H54 (cell line): ENCODE results near the gene VANGL1.

Source experiments
- DNase-seq: peaks from one replicate; pipeline ENCODE4 v3.0.0; 2011; ENCODE audit warnings: low spot score, mixed read lengths; ENCODE audit not compliant: insufficient read length
- FAIRE-seq: peaks from 3 replicates; lab custom pipeline; 2011; peaks lifted over from hg19 to GRCh38; lab: Jason Lieb, UNC
- POLR2A ChIP-seq: IDR thresholded peaks from 2 replicates; pipeline ENCODE4 v1.6.1; 2011; ENCODE audit warnings: low read depth, mild to moderate bottlenecking, low read length

The VANGL1 gene

GRCh38 chr1:115685029-115685705 lies 43.4 kb downstream of the VANGL1 start:
- DNase-seq (no peak), FAIRE-seq (no peak)

DNA sequence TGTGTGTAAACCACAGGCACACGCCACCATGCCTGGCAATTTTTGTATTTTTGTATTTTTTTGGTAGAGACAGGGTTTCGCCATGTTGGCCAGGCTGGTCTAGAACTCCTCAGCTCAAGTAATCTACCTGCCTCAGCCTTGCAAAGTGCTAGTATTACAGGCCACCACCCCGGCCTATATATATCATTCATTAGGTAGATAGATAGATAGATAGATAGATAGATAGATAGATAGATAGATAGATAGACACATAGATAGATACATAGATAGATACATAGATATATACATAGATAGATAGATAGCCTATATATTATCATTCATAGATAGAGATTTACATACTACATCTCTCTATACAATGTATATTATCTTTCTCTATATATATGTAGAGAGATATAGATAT lies 46.0 kb downstream of the VANGL1 start:
- no peak for FAIRE-seq
- TF ChIP-seq POLR2A = no peak
- no peak for DNase-seq

More at GRCh38 chr1:115685029-115685705, 43.4 kb downstream of the VANGL1 start:
- no peak for TF ChIP-seq POLR2A

DNA sequence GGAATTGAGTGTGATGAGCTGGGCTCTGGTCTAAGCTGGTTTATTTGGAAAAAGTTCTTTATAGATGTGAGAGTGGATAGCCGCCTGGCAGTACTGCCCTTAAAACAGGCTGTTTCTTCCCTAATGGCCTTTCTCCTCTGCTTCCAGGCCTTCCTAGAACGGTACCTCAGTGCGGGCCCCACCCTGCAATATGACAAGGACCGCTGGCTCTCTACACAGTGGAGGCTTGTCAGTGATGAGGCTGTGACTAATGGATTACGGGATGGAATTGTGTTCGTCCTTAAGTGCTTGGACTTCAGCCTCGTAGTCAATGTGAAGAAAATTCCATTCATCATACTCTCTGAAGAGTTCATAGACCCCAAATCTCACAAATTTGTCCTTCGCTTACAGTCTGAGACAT lies 49.2 kb downstream of the VANGL1 start:
- FAIRE-seq (no peak), DNase-seq (no peak)
- TF ChIP-seq POLR2A = no peak

DNA sequence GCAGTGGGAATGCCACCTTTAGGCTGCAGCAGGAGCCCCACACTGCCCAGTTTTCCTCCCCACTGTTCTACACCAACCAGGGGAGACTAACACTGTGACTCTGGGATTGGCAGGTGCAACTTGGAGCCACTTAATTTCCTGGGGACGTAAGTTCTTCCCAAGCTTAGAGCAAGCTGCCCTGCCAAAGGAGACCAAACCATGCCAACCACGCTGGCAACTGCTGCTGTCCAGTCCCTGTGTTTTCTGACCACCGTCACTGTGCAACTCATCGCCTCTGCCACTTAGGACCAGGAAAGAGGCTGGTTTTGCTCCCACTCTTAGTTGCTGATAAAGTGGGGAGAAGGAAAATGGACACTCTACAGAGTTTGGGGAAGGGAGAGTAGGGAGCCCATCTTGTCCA lies 50.5 kb downstream of the VANGL1 start:
- DNase-seq (no peak), FAIRE-seq (no peak)
- no peak for TF ChIP-seq POLR2A

DNA sequence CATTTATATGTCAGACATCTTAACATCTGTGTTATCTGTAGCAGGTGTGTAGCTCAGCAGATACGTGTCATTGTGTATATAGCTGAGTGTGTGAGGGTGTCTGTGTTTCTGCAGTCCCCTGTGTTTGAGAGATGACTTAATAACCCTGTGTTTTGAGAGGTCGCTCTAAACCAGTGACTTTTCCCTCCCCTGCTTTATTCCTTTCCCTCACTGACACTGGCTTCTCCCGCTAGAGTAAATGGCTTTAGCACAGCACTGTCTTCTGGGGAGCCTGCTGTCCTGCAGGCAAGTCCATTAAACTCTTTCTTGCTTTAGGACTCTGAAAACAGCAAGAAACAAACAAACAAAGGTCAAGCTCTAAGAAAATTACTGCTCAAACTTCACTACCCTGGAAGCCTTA lies 53.0 kb downstream of the VANGL1 start:
- DNase-seq = no peak
- no peak for FAIRE-seq
- TF ChIP-seq POLR2A = no peak

- DNase-seq = no peak
- FAIRE-seq = no peak
- no peak for TF ChIP-seq POLR2A
Measured at GRCh38 chr1:115697619-115698018, 55.8 kb downstream of the VANGL1 start.

- no peak for TF ChIP-seq POLR2A
- FAIRE-seq (no peak), DNase-seq (no peak)
Measured at GRCh38 chr1:115701090-115701489, 59.3 kb downstream of the VANGL1 start.

GRCh38 chr1:115702959-115703358 lies 61.2 kb downstream of the VANGL1 start:
- DNase-seq (no peak), FAIRE-seq (no peak)
- no peak for TF ChIP-seq POLR2A

- DNase-seq (no peak), FAIRE-seq (no peak)
- no peak for TF ChIP-seq POLR2A
Measured at GRCh38 chr1:115705085-115705951, 63.5 kb downstream of the VANGL1 start.

DNA sequence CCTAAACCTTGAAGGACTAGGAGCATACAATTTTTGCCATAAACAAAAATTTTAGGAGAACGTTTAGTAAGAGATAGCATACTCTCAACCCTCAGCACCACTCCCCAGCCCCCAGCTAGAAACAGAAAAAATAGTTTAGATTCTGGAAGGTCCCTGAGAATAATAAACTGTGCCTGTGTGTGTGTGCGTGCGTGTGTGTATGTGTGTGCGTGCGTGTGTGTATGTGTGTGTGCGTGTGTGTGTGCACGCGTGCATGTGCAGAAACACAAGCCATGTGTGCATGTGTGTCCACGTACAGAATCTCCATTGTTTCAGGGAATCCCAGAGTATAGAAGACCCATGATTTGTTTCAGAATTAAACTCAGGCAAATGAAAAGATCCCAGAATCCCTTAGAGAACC lies 64.2 kb downstream of the VANGL1 start:
- FAIRE-seq = no peak
- no peak for TF ChIP-seq POLR2A
- DNase-seq = no peak

DNA sequence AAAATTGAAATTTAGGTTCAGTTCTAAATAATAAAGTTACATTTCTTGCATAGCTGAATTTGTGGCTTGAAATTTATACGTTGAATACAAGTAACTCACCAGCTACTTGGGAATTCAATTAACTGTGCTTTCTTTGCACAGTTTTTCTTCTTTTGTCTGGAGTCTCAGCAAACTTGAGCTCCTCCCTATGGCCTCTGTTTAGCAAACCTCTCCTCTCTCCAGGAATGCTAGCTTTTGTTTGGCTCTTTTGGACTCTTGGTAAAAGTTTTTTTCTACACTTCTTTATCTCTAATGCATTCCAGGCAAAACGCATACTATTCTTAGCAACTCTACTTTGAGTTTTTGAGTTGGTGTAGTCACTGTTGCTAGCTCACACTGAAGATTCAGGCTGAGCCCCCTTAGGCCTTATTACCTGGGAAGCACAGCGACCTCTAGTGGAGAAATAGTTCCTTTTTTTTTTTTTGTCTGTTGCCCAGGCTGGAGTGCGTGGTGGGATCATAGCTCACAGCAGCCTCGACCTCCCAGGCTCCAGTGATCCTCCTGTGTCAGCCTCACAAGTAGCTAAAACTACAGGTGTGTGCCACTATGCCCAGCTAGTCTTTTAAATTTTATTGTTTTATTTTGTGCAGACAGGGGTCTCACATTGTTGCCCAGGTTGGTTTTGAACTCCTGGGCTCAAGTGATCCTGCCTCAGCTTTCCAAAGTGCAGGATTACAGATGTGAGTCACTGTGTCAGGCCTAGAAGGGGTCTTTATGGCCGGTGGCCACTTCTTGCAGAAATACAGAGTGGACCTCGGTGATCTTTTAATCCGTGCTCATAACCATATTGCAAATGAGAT lies 65.0 kb downstream of the VANGL1 start:
- no peak for FAIRE-seq

DNA sequence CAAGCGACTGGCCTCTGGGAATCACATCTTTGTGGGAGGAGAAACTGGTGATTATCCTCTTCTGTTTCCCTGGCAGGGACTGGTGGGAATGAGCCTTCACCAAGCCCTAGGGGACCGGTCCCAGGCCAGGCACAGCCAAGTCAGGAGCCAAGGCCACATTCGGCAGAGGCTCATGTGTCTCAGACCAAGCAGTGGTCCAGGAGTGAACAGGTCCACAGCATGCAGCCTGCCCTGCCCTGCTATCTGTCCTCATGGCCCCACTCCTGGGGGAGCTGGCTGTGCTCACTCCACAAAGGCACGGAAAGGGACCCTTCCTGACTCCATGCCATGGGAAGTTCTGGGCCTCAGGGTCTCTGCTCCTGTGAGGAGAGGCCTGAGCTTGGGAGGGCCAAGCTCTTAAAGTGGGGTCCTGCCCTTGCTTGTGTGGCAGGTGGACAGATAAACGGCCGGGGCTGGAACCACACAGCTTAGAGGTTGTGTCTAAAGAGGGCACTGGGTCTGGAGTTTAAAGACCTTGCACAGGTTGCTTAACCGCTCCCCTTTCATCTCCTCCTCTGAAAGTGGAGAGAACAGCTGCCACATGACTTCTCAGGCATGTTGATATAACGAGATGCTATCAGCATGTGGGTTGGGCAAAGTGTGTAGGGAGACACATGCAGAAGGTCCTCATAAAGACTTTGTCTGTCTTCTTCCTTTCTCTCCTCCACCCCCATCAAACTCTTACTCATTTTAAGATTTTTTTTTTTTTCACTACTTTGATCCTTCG lies 69.3 kb downstream of the VANGL1 start:
- no peak for FAIRE-seq
- TF ChIP-seq POLR2A = no peak
- DNase-seq = no peak

More for the DNA sequence above, 65.0 kb downstream of the VANGL1 start:
- DNase-seq = no peak
- TF ChIP-seq POLR2A = no peak
